ENCODE measurements around the gene ZCCHC9. TPM values are rescaled to one million over a fixed set of nuclear protein-coding genes. Genes with fewer than 3 reads are reported as not detected.

ZCCHC9 gene
- total and polyA plus RNA-seq, 2 donors (not counting 1 experiment from before 2014, with no cell fraction given), result 8.8 to 23.0 TPM

GRCh38 chr5:81302596-81302995 is 1.2 kb downstream of the ZCCHC9 start:
- H3K9ac ChIP-seq (ENCODE audit: low read length), result peak overlapping the region; percentile 87
- TF ChIP-seq EZH2 (IDR thresholded peaks at IDR 0.05; ENCODE audit: borderline replicate concordance, insufficient read depth, low read depth, low read length, poor library complexity, severe bottlenecking) (no peak), CTCF (IDR thresholded peaks at IDR 0.05) (no peak)
- CTCF ChIA-PET, result interaction anchor here (0.7 to 1.0 kb wide), 3 partner anchors 10 to 870 kb away, joined by 3 to 4 read pairs (median 4); no protein-coding TSS in a partner anchor
- peak overlapping the region; percentile 91 for H3K4me3 Mint-ChIP-seq
- H3K9me3 Mint-ChIP-seq (ENCODE audit: insufficient read depth), result no peaks in the 10 kb centered on the region
- peaks cover 33% of the 10 kb centered on the region for H3K4me1 Mint-ChIP-seq
- peaks cover 23 to 26% of the 10 kb centered on the region in 2 donors for H3K4me1 ChIP-seq (ENCODE audit: control insufficient read depth in 2 of 2, insufficient read depth in 2 of 2, low read length in 2 of 2)
- peak overlapping the region in 1 of 5 experiments; percentile 77 for H3K4me3 ChIP-seq (ENCODE audit: control extremely low read depth in 1 of 5, extremely low read depth in 1 of 5, insufficient read depth in 1 of 5, low read depth in 2 of 5, low read length in 4 of 5)
- DNase-seq (no peak), ATAC-seq (ENCODE audit: low read depth) (no peak)
- H3K27ac ChIP-seq (ENCODE audit: low read length in 2 of 2), result no peak overlapping the region
- H2AFZ ChIP-seq (ENCODE audit: insufficient read depth, low read depth, low read length, poor library complexity, severe bottlenecking), result no peak overlapping the region
- no peaks in the 10 kb centered on the region for H3K27me3 Mint-ChIP-seq
- peaks cover 0 to 4% of the 10 kb centered on the region in 2 experiments for H3K36me3 ChIP-seq (replicated peaks in 1 of 2; ENCODE audit: control extremely low read depth in 1 of 2, control insufficient read depth in 1 of 2, extremely low read depth in 1 of 2, insufficient read depth in 2 of 2, low read length in 1 of 2)
- peak overlapping the region; percentile 80 for H3K4me2 ChIP-seq (replicated peaks; ENCODE audit: low read depth, low read length, poor library complexity, severe bottlenecking)
- H3K27me3 ChIP-seq (replicated peaks in 1 of 4; ENCODE audit: control extremely low read depth in 1 of 4, control insufficient read depth in 3 of 4, insufficient read depth in 4 of 4, low read length in 3 of 4), result no peaks in the 10 kb centered on the region
- peaks cover 33% of the 10 kb centered on the region for H3K79me2 ChIP-seq (ENCODE audit: control insufficient read depth, insufficient read depth, low read length)
- H3K9me3 ChIP-seq (ENCODE audit: control extremely low read depth in 1 of 3, control insufficient read depth in 2 of 3, insufficient read depth in 1 of 3, low read length in 2 of 3), result no peaks in the 10 kb centered on the region
- WGBS (ENCODE audit: insufficient coverage), result 100% methylated on average over 2 of the region's 5 CpGs
- H4K20me1 ChIP-seq (ENCODE audit: control insufficient read depth, insufficient read depth, low read length, poor library complexity, severe bottlenecking), result no peaks in the 10 kb centered on the region
- H3K27ac Mint-ChIP-seq, result no peak overlapping the region
- POLR2A ChIA-PET, result interaction anchor here (0.6 kb wide), 1 partner anchor 62 kb away, joined by 3 read pairs; no protein-coding TSS in a partner anchor
- intact Hi-C loops (cut with micrococcal nuclease), result loop anchor here (5.0 to 10.0 kb wide), 2 partner anchors 872 to 1315 kb away; no protein-coding TSS in a partner anchor

GRCh38 chr5:81303563-81303962 is 2.2 kb downstream of the ZCCHC9 start:
- H3K9ac ChIP-seq (ENCODE audit: low read length), result no peak overlapping the region
- no peak overlapping the region for H2AFZ ChIP-seq (ENCODE audit: insufficient read depth, low read depth, low read length, poor library complexity, severe bottlenecking)
- TF ChIP-seq CTCF (IDR thresholded peaks at IDR 0.05) (no peak), EZH2 (IDR thresholded peaks at IDR 0.05; ENCODE audit: borderline replicate concordance, insufficient read depth, low read depth, low read length, poor library complexity, severe bottlenecking) (no peak)
- peaks cover 0 to 4% of the 10 kb centered on the region in 2 experiments for H3K36me3 ChIP-seq (replicated peaks in 1 of 2; ENCODE audit: control extremely low read depth in 1 of 2, control insufficient read depth in 1 of 2, extremely low read depth in 1 of 2, insufficient read depth in 2 of 2, low read length in 1 of 2)
- no CpG with 5 or more reads among the region's 1 CpG for WGBS (ENCODE audit: insufficient coverage)
- Mint-ChIP-seq H3K9me3 (ENCODE audit: insufficient read depth) (no peaks in the 10 kb centered on the region), H3K4me1 (peaks cover 33% of the 10 kb centered on the region), H3K27ac (no peak overlapping the region), H3K27me3 (no peaks in the 10 kb centered on the region), H3K4me3 (peak overlapping the region; percentile 41)
- H3K4me2 ChIP-seq (replicated peaks; ENCODE audit: low read depth, low read length, poor library complexity, severe bottlenecking), result no peak overlapping the region
- H3K27me3 ChIP-seq (replicated peaks in 1 of 4; ENCODE audit: control extremely low read depth in 1 of 4, control insufficient read depth in 3 of 4, insufficient read depth in 4 of 4, low read length in 3 of 4), result no peaks in the 10 kb centered on the region
- intact Hi-C loops (cut with micrococcal nuclease), result loop anchor here (5.0 to 10.0 kb wide), 2 partner anchors 871 to 1316 kb away; no protein-coding TSS in a partner anchor
- no peak overlapping the region for H3K4me3 ChIP-seq (ENCODE audit: control extremely low read depth in 1 of 5, extremely low read depth in 1 of 5, insufficient read depth in 1 of 5, low read depth in 2 of 5, low read length in 4 of 5)
- no peaks in the 10 kb centered on the region for H4K20me1 ChIP-seq (ENCODE audit: control insufficient read depth, insufficient read depth, low read length, poor library complexity, severe bottlenecking)
- no peak for DNase-seq
- POLR2A ChIA-PET, result no interaction called here
- H3K4me1 ChIP-seq (ENCODE audit: control insufficient read depth in 2 of 2, insufficient read depth in 2 of 2, low read length in 2 of 2), result peaks cover 23 to 26% of the 10 kb centered on the region in 2 donors
- CTCF ChIA-PET, result interaction anchor here (1.1 kb wide), 1 partner anchor 12 kb away, joined by 3 read pairs; no protein-coding TSS in a partner anchor
- no peak overlapping the region for H3K27ac ChIP-seq (ENCODE audit: low read length in 2 of 2)
- peaks cover 33% of the 10 kb centered on the region for H3K79me2 ChIP-seq (ENCODE audit: control insufficient read depth, insufficient read depth, low read length)
- ATAC-seq (ENCODE audit: low read depth), result no peak
- H3K9me3 ChIP-seq (ENCODE audit: control extremely low read depth in 1 of 3, control insufficient read depth in 2 of 3, insufficient read depth in 1 of 3, low read length in 2 of 3), result no peaks in the 10 kb centered on the region

Data from B cell (primary cell).